COLO668 (cell line): ENCODE results near the gene CZIB.

ENCODE experiments used
- DNase-seq: peaks from one replicate; lab custom pipeline; 2025; ENCODE audit not compliant: unreplicated experiment; lab: John Stamatoyannopoulos, UW

Gene CZIB

DNA sequence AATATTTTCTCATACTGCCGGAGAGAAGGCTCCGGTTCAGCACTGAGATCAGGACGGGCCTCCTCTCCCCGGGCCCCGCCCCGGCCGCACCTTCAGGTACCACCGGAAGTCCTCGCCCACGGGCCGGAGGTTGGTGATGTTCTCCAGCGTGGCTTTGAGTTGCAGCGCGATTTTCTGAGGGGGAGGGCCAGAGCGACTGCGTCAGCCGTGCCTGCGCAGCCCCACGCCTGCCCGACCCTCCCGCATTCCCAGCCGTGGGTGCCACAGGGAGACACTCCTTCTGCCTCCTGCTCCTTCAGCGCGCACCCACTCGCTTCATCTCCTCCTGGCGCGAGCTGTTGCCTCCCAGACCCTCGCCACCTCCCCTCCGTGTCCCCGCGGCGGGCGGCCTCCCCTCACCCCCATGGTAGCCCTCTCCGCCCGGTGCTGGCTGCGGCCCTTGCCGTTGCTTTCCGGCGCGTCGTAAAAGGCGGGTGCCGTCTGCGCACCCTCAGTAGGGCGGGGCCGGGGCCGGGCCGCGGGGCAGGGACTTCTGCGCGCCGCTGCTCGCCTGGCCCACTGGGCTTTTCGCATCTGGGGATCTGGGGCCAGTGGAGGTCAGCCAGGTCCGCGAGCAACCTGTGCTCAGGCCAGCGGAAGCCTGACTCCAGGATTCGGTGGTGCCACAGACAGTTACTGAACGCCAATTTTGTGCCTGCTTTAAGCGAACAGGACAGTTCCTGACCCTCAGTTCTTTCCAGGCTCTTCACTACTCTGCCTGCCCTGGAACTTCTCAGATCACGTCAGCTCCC is at the start of gene CZIB:
Gene CZIB (minus strand): TSS at position 464 of the 791 bp plus-strand sequence. CDS start 59 bp downstream, at position 405.
- peak; percentile 99 for DNase-seq

DNA sequence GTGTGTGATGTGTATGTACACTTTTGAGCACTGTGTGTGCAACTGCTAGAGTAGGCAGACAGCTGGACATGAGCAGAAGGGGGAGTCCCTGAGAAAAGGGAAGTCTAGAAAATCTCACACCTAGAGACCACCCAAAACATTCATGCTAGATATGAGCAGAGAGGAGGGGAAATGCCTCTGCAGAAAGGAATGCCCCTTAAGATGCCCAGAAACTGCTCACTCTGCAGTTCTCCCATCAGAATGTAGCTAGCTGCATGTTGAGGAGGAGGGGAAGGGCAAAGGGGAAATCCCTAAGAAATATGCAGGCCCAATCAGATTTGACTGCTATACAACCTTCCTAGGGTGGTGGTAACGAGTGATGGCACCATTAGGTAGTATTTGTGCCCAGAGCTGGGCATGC is 49.7 kb upstream of the CZIB start:
- no peak for DNase-seq

- no peak for DNase-seq
Observed at GRCh38 chr1:53267761-53268160, 47.3 kb upstream of the CZIB start.

GRCh38 chr1:53266038-53266437 is 45.6 kb upstream of the CZIB start:
- DNase-seq, result peak; percentile 17

GRCh38 chr1:53265581-53265980 is 45.1 kb upstream of the CZIB start:
- DNase-seq, result no peak

DNA sequence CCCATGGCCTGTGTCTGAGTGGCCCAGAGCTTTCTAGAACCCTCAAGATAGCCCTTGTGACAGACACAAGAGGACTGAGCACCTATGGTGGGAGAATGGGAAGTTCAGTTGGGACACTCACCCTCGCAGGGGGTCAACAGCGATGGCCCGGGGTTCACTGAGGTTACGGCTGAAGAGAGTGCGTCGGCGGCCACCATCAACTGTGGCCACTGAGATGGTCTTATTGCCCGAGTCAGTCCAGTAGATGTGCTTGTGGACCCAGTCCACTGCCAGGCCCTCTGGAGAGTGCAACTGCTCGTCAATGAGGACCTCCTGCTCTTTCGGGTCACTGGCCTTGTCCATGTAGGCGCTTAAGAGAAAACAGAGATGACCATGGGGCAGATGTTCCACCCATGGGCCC is 43.6 kb upstream of the CZIB start:
- DNase-seq, result no peak

DNA sequence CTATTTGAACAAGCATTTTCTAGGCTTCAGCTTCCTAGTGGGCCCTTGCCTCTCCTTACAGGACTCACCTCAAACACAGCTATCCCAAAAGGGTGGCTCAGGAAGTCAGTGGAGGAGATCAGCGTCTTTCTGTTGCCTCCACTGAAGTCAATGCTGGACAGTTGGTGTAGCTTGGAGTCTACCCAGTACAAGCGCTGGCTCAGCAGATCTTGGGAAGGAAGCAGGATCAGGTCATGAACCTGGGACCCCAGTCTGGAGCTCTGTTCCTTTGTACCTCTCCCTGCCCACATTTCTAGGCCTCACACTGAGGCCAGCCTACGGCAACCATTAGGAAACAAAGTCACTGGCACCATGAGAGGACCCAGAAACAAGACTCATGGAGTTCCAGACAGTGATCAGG is 41.6 kb upstream of the CZIB start:
- DNase-seq, result no peak

GRCh38 chr1:53260631-53261247 is 40.3 kb upstream of the CZIB start:
- no peak for DNase-seq

GRCh38 chr1:53259932-53260331 is 39.5 kb upstream of the CZIB start:
- no peak for DNase-seq

DNA sequence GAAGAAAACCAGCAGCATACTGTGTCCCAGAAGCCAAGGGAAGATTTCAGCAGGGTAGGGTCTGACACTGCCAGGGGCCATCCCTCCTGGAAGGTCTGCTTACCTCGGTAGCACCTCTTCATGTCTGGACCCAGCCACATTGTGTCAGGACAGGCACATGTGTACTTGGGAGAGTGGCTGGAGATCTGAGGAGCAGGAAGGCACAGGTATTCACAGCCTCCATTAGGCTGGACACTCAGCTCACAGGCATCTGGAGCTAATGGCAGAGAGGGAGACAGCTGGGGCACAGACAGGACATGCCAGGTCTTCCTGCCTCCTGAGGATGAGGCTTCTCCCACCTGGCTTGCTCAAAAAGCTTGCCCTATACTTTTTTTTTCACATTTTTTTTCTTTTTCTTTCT is 37.8 kb upstream of the CZIB start:
- DNase-seq, result no peak

DNA sequence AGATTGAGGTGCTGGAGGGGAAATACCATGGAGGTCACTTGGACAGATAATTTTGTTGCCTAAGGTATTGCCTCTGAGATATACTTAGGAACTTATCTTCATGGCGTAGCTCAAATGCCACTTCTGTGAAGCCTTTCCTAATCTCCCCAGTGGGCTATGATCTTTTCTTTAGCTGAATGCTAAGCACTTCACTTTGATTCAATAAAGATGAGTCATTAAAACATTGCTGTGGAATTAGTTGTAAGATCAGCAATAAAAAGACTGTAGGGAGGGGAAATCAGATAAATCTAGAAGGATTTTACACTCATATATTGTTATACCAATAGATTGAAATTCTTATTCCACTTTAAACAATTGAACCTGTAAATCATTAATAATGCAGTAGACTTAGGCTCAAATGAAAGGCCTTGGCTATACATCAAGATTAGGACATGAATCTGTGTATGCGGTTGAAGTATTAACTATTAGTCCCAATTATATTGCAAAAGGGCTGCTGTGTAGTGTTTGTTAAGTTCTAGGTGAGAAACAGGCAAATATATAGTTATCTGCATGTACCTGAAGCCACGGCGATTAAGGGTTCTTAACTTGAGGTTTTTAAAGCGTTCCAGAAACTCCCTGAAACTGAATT is 37.1 kb upstream of the CZIB start:
- no peak for DNase-seq

DNA sequence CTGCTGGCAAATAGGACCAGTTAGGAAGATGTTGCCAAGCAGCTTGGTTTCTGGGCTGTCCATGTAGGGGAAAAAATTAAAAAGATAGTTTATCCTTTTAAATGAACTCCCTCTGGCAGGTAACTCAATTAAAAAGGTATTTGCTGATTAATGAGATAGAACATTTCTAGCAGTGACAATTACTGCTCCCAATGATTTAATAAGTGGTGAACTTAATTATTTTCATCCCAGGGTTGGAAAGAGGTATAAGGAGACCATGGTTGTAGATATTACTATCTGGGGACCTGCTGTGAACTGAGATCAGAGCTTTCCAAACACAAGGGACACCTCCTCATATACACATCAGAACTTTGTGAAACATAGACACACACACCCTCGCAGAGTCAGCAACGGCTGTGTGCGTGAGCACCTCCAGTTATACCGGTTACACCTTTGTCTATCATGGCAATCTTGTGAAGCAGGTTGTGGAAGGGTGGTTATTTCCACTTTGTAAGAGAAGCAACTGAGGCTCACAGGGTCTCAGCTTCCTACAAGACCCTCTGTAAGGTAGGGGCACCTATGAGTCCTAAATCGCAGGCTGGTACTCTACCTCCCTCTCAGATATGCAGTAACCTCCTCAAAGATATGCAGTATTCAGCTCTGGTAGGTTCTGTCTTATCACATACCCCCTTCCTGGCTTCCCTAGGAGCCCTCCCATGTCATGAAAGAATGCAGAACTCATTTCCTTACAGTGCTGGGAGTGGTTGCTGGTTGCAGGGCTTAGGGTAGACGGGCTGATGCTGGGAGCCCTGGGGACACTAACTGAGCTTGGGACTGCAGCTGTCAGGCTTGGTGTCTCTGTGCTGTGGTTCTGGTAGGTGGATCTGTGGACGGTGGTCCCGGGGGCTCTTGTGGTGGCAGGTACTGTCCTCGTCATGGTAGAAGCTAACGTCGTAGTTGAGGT is 36.3 kb upstream of the CZIB start:
- DNase-seq, result no peak

GRCh38 chr1:53255031-53255430 is 34.6 kb upstream of the CZIB start:
- DNase-seq, result no peak

DNA sequence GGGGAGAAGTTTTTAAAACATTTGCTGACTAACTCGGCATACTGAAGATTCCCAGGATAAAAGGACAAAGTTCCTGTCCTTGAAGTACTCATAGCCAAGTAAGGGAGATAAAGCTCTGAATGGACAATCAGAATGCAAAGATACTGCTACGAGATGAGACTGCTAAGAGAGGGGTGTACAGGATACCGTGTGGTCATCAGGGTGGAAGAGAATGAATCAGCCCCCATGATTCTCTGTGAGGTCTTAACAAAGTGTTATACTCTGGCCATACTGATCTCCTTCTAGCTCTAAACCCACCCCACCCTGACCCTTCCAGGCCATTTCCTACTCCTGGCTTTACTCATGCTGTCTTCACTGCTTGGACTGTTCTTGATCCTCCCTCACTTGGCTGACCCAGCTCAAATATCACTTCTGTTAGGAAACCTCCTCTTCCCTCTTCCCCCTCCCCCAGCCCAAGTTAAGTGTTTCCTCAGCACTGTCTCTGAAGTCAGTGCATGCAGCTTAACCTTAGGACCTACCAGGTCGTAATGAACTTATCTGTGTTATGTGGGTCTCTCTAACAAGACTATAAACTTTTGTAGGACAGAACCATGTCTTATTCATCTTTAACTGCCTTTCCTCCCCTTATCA is 33.7 kb upstream of the CZIB start:
- DNase-seq, result no peak

DNA sequence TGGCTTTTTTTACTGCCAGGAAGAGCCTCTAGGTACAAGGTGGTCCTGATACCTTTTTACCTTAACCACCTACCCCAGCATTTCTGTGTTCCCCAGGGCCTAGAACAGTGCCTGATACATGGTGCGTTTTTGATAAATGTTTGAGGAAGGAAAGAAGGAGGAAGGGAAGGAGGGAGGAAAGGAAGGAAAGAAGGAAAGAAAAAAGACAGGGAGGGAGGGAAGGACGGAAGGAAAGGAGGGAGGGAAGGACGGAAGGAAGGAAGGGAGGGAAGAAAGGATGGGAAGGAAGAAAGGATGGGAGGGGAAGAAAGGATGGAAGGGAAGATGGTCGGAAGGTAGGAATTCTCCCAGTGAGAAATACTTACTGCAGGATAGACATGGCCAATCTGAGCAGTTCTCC is 29.9 kb upstream of the CZIB start:
- DNase-seq, result no peak

DNA sequence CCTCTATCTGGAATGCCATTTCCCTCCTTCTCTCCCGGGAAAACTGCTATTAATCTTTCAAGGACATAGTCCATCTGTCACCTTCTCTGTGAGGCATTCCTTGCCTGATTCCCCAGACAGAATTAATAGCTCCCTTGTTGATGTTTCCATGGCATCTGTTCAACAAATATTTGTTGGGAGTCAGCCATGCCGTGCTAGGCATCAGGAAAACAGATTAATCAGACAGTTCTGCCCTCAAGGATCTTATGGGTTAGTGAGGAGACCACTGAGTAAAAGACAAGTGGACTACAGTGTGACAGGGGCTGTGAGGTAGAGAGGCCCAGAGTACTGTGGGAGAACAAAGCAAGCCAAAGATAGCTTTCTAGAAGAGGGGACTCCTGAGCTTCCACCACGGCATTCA is 29.3 kb upstream of the CZIB start:
- no peak for DNase-seq

- DNase-seq, result no peak
Observed at GRCh38 chr1:53246261-53247134, 26.1 kb upstream of the CZIB start.

GRCh38 chr1:53244141-53244540 is 23.7 kb upstream of the CZIB start:
- no peak for DNase-seq

GRCh38 chr1:53242381-53242780 is 21.9 kb upstream of the CZIB start:
- no peak for DNase-seq

- DNase-seq, result no peak
Observed at GRCh38 chr1:53241828-53242227, 21.4 kb upstream of the CZIB start.
